Chondrocyte (in vitro differentiated cells): Measurements from ENCODE around the gene GALC. TPM values are rescaled to one million over a fixed set of nuclear protein-coding genes. Genes with fewer than 3 reads are reported as not detected.

Source experiments
- DNase-seq: peaks from one replicate; pipeline ENCODE4 v3.0.0; 2021; ENCODE audit warnings: mixed read lengths, low spot score
- H3K27ac Mint-ChIP-seq: one replicate; pipeline ENCODE4 v1.8.0; 2021; ENCODE audit warnings: mild to moderate bottlenecking, moderate library complexity, mixed read lengths; ENCODE audit not compliant: unreplicated experiment
- H3K27me3 Mint-ChIP-seq: 2 replicates; pipeline ENCODE4 v1.8.0; 2021; ENCODE audit warnings: low read depth, mixed read lengths
- H3K36me3 Mint-ChIP-seq: 2 replicates; pipeline ENCODE4 v1.8.0; 2021; ENCODE audit warnings: low read depth, mixed read lengths
- H3K4me1 Mint-ChIP-seq: 2 replicates; pipeline ENCODE4 v1.8.0; 2021; ENCODE audit warnings: low read depth, mild to moderate bottlenecking, mixed read lengths
- H3K4me3 Mint-ChIP-seq: one replicate; pipeline ENCODE4 v1.8.0; 2021; ENCODE audit warnings: mild to moderate bottlenecking, moderate library complexity, mixed read lengths; ENCODE audit not compliant: unreplicated experiment
- H3K9me3 Mint-ChIP-seq: 2 replicates; pipeline ENCODE4 v1.8.0; 2021; ENCODE audit warnings: low read depth, mixed read lengths
- CTCF ChIP-seq: fragments of 200-600 bp; sonication (generic); IDR thresholded peaks from 2 replicates; pipeline ENCODE4 v1.5.0; 2021; ENCODE audit warnings: antibody characterized with exemption, mild to moderate bottlenecking, moderate library complexity
- total RNA-seq: library from RNA; stranded (reverse); gene quantifications from 3 replicates; pipeline ENCODE4 v1.2.1, GENCODE V29; 2021

Gene GALC
- total RNA-seq, 1 donor from 2014 or later: 12.3 TPM

DNA sequence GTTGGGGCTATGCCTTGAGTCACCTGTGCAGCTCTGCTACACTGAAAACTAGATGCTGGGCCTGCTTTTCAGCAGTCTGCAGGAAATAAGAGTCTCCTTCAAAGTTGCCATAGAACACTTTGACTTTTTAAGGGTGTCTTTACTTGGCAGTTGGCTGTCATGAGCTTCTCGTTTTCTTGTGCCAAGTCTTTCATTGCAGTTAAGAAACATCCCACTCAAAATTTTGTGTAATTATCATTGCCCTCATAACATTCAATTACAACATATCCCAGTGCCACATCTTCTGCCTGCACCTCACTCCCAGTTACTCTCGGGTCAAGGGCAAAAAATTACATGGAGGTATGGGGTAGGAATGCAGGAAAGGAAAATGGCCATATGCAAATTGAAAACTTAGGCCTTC is 41.1 kb upstream of the GALC start:
- Mint-ChIP-seq H3K4me1 (no peaks in the 10 kb centered on the region), H3K27ac (no peak overlapping the region), H3K36me3 (no peaks in the 10 kb centered on the region), H3K4me3 (no peak overlapping the region), H3K27me3 (peaks cover 7% of the 10 kb centered on the region), H3K9me3 (no peaks in the 10 kb centered on the region)
- TF ChIP-seq CTCF: no peak
- DNase-seq: no peak

DNA sequence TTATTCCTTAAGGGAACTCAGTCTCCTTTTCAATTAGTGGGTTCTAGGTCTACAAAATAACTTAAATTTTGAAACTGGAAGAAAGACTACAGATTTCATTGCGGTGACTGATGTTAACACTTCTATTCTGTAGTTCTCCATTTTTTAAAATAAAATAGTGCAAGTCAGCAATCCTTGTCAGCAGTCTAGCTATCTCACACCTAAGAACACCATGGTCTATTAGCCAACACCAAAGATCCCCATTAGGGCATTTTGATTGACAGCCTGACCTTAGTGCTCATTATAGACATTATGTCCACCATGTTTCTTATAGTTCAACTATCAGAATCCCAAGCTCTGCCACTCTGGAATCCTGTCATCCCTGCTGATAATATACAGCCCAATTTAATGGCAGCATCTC is 39.4 kb upstream of the GALC start:
- no peak for TF ChIP-seq CTCF
- peaks cover 8% of the 10 kb centered on the region for H3K27me3 Mint-ChIP-seq
- H3K4me3 Mint-ChIP-seq: no peak overlapping the region
- no peak for DNase-seq
- no peak overlapping the region for H3K27ac Mint-ChIP-seq
- H3K36me3 Mint-ChIP-seq: no peaks in the 10 kb centered on the region
- H3K9me3 Mint-ChIP-seq: no peaks in the 10 kb centered on the region
- H3K4me1 Mint-ChIP-seq: no peaks in the 10 kb centered on the region

- Mint-ChIP-seq H3K27ac (no peak overlapping the region), H3K36me3 (no peaks in the 10 kb centered on the region), H3K4me1 (no peaks in the 10 kb centered on the region), H3K4me3 (no peak overlapping the region), H3K27me3 (peaks cover 15% of the 10 kb centered on the region), H3K9me3 (no peaks in the 10 kb centered on the region)
- DNase-seq: no peak
- TF ChIP-seq CTCF: no peak
Observed at GRCh38 chr14:88030892-88031291, 37.9 kb upstream of the GALC start.

- H3K4me1 Mint-ChIP-seq: no peaks in the 10 kb centered on the region
- no peak overlapping the region for H3K4me3 Mint-ChIP-seq
- H3K36me3 Mint-ChIP-seq: no peaks in the 10 kb centered on the region
- no peaks in the 10 kb centered on the region for H3K9me3 Mint-ChIP-seq
- H3K27ac Mint-ChIP-seq: no peak overlapping the region
- DNase-seq: no peak
- H3K27me3 Mint-ChIP-seq: peaks cover 15% of the 10 kb centered on the region
- TF ChIP-seq CTCF: no peak
Observed at GRCh38 chr14:88030079-88030478, 37.1 kb upstream of the GALC start.

GRCh38 chr14:88029500-88029899 is 36.5 kb upstream of the GALC start:
- Mint-ChIP-seq H3K36me3 (no peaks in the 10 kb centered on the region), H3K4me3 (no peak overlapping the region), H3K27ac (no peak overlapping the region), H3K9me3 (no peaks in the 10 kb centered on the region), H3K27me3 (peaks cover 20% of the 10 kb centered on the region), H3K4me1 (no peaks in the 10 kb centered on the region)
- no peak for TF ChIP-seq CTCF
- no peak for DNase-seq
